Natural killer cell treated with Interleukin-12 subunit alpha and Interleukin-12 subunit beta and Interleukin-15 and Interleukin-18, amount 100 ng/mL, for 72 hours (primary cell): ENCODE measurements around the gene PTPRT. TPM values are rescaled to one million over a fixed set of nuclear protein-coding genes. Genes with fewer than 3 reads are reported as not detected.

Source experiments
- ATAC-seq, 2 donors: fragments of 150-1000 bp; cut with Tn5 transposase in 1 of 2; sonication (Bioruptor Pico), chemical (Tn5 transposase) in 1 of 2; 2 replicates each; pipeline ENCODE4 v1.10.0; 2021
- DNase-seq: peaks from one replicate; pipeline ENCODE4 v3.0.0; 2022; ENCODE audit warnings: low spot score
- H3K27ac Mint-ChIP-seq, 2 donors: 1 replicate in 1 of 2; 2 replicates in 1 of 2; pipeline ENCODE4 v1.8.0; 2022; ENCODE audit warnings: mixed read lengths in 2 of 2, mild to moderate bottlenecking in 1 of 2, moderate library complexity in 1 of 2
- H3K27me3 Mint-ChIP-seq, 2 donors: 1 replicate in 1 of 2; 2 replicates in 1 of 2; pipeline ENCODE4 v1.8.0; 2022; ENCODE audit warnings: mixed read lengths in 2 of 2
- H3K36me3 Mint-ChIP-seq: one replicate; pipeline ENCODE4 v1.8.0; 2022; ENCODE audit warnings: mixed read lengths
- H3K4me1 Mint-ChIP-seq, 2 donors: 1 replicate in 1 of 2; 2 replicates in 1 of 2; pipeline ENCODE4 v1.8.0; 2022; ENCODE audit warnings: low read depth in 2 of 2, mixed read lengths in 2 of 2, mild to moderate bottlenecking in 1 of 2
- H3K4me3 Mint-ChIP-seq: one replicate; pipeline ENCODE4 v1.8.0; 2022; ENCODE audit warnings: mixed read lengths
- H3K9me3 Mint-ChIP-seq: 2 replicates; pipeline ENCODE4 v1.8.0; 2022; ENCODE audit warnings: mixed read lengths
- total RNA-seq, 2 donors: library from RNA; stranded (reverse); gene quantifications; one replicate each; pipeline ENCODE4 v1.2.3, GENCODE V29; 2022

PTPRT gene
- total RNA-seq, 2 donors from 2014 or later: not detected

DNA sequence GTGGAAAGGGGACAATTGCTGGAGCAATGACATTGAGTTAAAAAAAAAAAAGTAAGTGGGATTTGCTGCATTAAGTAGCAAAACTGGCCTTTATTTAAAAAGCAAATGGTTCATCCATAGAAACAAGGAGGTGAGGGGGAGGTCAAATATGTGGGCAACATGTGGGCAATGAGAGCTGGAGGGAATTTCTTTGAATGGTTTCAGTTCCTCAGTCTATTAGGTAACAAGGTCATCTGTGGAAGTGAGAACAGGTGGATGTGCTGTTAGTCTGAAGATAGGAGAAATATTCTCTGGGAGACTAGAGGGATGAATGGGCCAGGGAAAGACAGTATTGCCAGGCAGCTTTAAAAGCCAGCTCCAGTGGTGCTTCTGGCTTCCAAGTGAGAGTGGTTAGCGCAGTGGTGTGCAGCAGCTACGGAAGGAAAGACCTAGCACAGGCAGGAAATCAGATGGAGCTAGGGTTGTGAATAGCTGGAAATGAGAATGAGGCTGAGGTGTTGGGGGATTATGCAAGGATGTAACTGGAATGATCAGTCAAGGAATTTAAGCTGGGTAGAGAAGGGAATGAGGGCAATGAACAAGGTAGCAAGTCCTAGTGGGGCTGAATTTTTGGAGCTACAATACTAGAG is 727.6 kb downstream of the PTPRT start:
- H3K4me3 Mint-ChIP-seq: no peak overlapping the region
- no peaks in the 10 kb centered on the region for H3K36me3 Mint-ChIP-seq
- peaks cover 10% of the 10 kb centered on the region for H3K9me3 Mint-ChIP-seq
- no peaks in the 10 kb centered on the region for H3K4me1 Mint-ChIP-seq
- no peaks in the 10 kb centered on the region for H3K27me3 Mint-ChIP-seq
- H3K27ac Mint-ChIP-seq: no peak overlapping the region
- ATAC-seq: no peak
- no peak for DNase-seq

DNA sequence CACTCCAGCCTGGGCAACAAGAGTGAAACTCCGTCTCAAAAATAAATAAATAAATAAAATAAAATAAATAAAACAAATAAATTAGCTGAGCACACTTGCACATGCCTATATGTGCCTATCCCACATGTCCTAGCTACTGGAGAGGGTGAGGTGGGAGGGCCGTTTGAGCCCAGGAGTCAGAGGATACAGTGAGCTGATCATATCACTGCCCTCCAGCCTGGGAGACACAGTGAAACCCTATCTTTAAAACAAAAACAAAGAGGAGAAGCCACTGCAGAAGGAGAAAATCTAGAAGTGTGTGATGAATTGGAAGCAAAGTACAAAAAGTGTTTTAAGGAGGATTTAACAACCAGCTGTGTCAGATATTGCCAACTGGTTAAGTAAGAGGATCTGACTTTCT is 728.4 kb downstream of the PTPRT start:
- no peak for DNase-seq
- Mint-ChIP-seq H3K9me3 (peaks cover 7% of the 10 kb centered on the region), H3K36me3 (no peaks in the 10 kb centered on the region), H3K4me1 (no peaks in the 10 kb centered on the region), H3K27ac (no peak overlapping the region), H3K4me3 (no peak overlapping the region), H3K27me3 (no peaks in the 10 kb centered on the region)
- ATAC-seq: no peak

DNA sequence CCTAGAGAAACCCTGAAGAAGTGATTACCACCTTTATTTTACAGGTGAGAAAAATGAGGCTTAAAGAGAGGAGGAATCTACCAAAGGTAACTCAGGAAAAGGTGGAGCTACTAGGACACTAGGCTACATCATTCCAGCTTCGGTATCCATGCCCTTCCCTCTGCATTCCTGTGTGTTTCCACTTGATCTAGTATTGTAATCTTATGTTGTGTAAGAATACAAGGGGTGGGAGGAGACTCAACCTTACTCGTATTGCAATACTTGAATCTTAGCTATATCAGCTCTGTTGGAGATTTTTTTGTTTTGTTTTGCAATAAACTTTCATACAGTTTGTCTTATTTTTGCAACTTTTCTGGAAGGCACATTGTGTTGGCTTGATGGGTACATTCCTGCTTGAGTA is 742.4 kb downstream of the PTPRT start:
- Mint-ChIP-seq H3K27ac (no peak overlapping the region), H3K4me1 (no peaks in the 10 kb centered on the region), H3K9me3 (peaks cover 15% of the 10 kb centered on the region), H3K36me3 (no peaks in the 10 kb centered on the region), H3K4me3 (no peak overlapping the region), H3K27me3 (no peaks in the 10 kb centered on the region)
- DNase-seq (no peak), ATAC-seq (no peak)

DNA sequence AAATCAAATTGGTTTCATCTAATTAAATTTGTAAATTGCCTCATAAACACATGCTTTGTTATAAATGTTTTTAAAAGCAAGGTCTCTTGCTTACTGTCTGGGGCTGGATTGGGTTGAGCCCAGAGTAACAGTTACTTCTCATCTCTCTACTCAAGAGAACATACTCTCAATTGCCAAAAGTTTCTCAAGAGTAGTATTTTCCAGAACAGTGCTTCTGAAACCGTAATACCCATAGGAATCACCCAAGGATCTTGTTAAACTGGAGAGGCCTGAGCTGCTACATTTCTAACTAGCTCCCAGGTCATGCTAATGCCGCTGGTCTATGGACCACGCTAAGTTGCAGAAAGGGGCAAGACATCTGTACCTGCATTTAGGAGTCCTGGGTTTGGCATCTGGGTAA is 744.9 kb downstream of the PTPRT start:
- H3K36me3 Mint-ChIP-seq: no peaks in the 10 kb centered on the region
- peaks cover 3 to 7% of the 10 kb centered on the region in 2 donors for H3K27me3 Mint-ChIP-seq
- H3K4me1 Mint-ChIP-seq: no peaks in the 10 kb centered on the region
- ATAC-seq (no peak), DNase-seq (no peak)
- peaks cover 9% of the 10 kb centered on the region for H3K9me3 Mint-ChIP-seq
- H3K27ac Mint-ChIP-seq: no peak overlapping the region
- no peak overlapping the region for H3K4me3 Mint-ChIP-seq

DNA sequence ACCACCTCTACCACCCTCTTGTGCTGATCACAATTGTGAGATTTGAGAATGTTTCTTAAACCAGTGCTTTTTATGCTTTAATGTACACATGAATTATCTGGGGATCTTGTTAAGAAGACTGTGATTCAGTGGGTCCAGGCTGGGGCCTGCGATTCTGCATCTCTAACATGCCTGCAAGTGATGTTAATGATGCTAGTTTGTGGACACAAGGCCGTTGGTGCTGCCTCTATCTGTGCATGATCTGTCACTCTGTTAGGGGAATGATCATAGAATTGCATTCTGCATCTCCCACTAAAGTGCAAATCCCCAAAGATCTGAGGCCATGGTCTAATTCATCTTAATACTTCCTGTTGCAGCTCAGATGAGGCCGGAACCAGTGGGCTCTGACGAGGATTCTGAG is 746.5 kb downstream of the PTPRT start:
- DNase-seq (no peak), ATAC-seq (no peak)
- Mint-ChIP-seq H3K4me1 (no peaks in the 10 kb centered on the region), H3K27me3 (peaks cover 3 to 7% of the 10 kb centered on the region in 2 donors), H3K27ac (no peak overlapping the region), H3K36me3 (no peaks in the 10 kb centered on the region), H3K9me3 (peaks cover 9% of the 10 kb centered on the region), H3K4me3 (no peak overlapping the region)

DNA sequence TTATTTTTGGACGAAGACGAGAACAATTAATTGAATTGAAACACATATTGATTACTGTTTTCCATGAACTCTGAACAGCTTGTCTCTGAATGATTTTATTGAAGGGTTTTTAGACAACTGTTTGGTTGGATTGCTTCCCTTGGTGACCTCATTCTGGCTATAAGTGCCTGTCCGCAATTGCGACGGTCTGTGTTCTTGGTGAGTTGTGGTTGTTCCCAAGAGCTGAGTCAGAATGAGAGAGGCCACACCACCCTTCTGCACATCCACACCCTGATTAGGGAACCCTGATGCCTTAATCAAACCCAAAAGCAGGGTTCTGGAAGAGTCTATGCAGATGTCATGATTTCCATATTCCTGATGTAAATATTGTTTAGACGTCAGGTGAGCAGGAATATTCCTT is 747.0 kb downstream of the PTPRT start:
- DNase-seq (no peak), ATAC-seq (no peak)
- Mint-ChIP-seq H3K4me1 (no peaks in the 10 kb centered on the region), H3K9me3 (peaks cover 9% of the 10 kb centered on the region), H3K36me3 (no peaks in the 10 kb centered on the region), H3K27me3 (peaks cover 3 to 7% of the 10 kb centered on the region in 2 donors), H3K27ac (no peak overlapping the region), H3K4me3 (no peak overlapping the region)

DNA sequence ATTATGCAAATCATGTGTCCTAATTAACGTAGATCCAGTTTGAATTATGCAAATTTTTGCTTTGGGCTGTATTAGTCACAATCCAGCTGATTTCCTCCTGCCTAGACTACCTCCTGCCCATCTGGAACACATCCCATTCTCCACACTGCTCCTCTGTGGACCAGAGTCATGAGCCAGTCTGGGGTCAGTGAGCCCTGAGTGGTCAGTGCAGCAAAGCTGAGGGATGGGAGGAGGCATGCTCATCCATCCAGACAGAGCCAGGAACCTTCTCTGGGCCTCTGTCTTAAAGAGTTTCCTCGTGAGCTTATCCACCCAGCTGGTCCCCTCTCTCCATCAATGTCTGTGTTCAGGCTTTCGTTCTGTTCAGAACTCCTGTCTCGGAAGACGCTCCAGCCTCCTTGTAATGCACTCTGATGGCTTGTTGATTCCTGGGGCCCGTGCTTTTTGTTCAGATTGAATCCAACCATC is 747.8 kb downstream of the PTPRT start:
- no peak for ATAC-seq
- peaks cover 9% of the 10 kb centered on the region for H3K9me3 Mint-ChIP-seq
- H3K4me1 Mint-ChIP-seq: no peaks in the 10 kb centered on the region

DNA sequence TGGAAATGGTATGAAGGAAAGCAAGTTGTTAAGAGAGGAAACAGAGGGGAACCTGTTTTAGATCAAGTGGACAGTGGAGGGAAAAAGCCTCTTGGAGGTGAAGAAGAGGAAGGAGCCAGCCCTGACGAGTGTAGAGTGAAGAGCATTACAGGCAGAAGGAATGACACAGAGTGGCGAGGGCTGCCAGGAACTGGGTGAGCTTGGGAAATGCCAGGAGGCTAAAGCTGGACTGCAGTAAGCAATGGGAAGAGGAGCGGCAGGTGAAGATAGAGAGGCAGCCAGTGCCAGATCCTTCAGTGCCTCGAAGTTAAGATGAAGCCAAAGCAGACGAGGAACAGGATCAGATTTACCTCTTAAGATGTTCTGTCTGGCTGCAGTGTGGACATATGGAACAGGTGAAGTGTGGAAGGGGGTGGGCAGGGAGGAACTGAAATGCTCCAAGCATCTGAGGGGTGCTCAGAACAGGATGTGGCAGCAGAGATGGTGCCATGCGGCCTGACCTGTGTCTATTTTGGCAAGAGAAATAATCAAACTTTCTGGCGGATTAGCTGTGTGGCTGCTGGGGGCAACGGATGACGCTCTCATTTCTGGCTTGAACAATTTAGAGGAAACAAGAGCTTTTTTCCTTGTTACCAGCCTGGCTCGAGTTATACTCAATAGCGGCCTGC is 748.4 kb downstream of the PTPRT start:
- Mint-ChIP-seq H3K36me3 (no peaks in the 10 kb centered on the region), H3K27me3 (peaks cover 3 to 7% of the 10 kb centered on the region in 2 donors), H3K27ac (no peak overlapping the region), H3K4me3 (no peak overlapping the region), H3K4me1 (no peaks in the 10 kb centered on the region), H3K9me3 (peaks cover 9% of the 10 kb centered on the region)
- no peak for ATAC-seq
- DNase-seq: no peak

More for the DNA sequence above, 747.8 kb downstream of the PTPRT start:
- Mint-ChIP-seq H3K4me3 (no peak overlapping the region), H3K27me3 (peaks cover 3 to 7% of the 10 kb centered on the region in 2 donors), H3K27ac (no peak overlapping the region), H3K36me3 (no peaks in the 10 kb centered on the region)
- DNase-seq: no peak

DNA sequence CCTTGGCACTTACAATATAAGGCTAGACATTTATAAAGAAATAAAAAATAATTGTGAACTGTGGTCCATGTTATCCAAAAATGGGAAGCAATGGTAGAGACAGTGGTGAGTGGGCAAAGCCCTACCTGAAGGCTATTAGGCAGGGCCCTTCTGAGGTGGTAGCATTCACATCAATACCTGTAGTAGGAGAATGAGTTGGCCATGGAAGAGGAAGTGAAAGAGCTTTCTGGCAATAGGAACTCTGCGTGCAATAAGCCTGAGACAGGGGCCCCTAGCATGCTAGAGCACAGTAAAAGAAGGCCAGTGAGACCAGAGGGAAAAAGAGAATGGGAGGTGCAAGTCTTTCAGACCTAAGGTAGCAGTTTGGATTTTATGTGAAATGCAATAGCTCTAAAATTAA is 754.5 kb downstream of the PTPRT start:
- Mint-ChIP-seq H3K4me3 (no peak overlapping the region), H3K27me3 (no peaks in the 10 kb centered on the region), H3K4me1 (no peaks in the 10 kb centered on the region), H3K36me3 (no peaks in the 10 kb centered on the region), H3K27ac (no peak overlapping the region), H3K9me3 (peaks cover 6% of the 10 kb centered on the region)
- no peak for DNase-seq
- ATAC-seq: no peak

DNA sequence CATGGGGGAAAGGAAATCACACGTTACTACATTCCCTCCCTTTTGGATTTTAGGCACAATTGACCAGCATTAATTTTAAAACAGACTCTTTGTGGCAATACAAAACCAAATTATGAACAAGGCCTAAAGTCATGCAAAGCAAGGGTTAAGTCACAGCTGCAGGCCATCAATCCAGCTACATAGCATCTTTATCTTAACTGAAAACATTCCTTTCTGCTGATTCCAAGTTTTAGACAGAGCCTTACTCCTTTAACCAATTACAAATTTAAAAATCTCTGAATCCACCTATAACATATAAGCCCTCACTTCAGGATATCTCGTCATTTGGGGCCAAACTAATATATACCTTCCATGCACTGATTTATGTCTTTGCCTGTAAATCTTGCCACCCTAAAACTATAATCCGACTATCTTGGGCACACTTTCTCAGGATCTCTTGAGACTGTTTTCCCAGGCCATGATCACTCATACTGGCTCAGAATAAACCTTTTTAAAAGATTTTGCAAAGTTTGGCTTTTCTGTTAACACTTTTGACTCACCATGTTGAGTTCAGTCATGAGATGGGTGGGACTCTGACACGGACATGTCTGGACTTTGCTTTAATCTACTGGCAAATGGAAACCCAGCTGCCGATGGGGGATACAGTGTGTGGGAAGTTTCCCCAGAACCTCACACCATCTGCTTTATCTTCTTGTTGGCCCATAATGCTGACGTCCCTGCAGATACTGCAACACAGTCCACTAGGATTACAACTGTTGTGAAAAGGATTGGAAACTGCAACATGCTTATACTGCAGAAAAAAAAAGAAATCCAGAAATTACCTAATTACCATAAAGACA is 757.0 kb downstream of the PTPRT start:
- Mint-ChIP-seq H3K27me3 (no peaks in the 10 kb centered on the region), H3K9me3 (peaks cover 13% of the 10 kb centered on the region), H3K27ac (no peak overlapping the region), H3K4me3 (no peak overlapping the region), H3K36me3 (no peaks in the 10 kb centered on the region), H3K4me1 (no peaks in the 10 kb centered on the region)
- ATAC-seq: no peak
- DNase-seq: no peak

DNA sequence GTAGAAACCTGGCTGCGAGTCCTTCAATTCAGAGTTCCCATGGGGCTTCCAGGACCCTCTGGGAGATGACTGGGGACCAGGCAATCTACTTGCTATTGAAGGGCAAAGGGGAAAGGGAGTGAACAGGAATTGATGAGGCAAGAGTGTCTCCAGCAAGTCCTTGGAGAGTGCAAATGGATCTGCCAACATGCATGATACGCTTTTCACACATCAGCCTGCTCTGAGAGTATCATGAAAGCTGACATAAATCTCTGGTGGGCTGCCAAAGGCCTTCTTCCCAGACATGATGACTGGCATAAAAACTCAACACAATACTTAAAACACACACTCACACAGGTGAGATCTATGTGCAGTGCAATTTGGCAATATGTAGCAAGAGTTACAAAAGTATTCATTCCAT is 759.1 kb downstream of the PTPRT start:
- no peak for DNase-seq
- Mint-ChIP-seq H3K27me3 (no peaks in the 10 kb centered on the region), H3K27ac (no peak overlapping the region), H3K9me3 (peaks cover 17% of the 10 kb centered on the region), H3K36me3 (no peaks in the 10 kb centered on the region), H3K4me1 (no peaks in the 10 kb centered on the region), H3K4me3 (no peak overlapping the region)
- ATAC-seq: no peak

DNA sequence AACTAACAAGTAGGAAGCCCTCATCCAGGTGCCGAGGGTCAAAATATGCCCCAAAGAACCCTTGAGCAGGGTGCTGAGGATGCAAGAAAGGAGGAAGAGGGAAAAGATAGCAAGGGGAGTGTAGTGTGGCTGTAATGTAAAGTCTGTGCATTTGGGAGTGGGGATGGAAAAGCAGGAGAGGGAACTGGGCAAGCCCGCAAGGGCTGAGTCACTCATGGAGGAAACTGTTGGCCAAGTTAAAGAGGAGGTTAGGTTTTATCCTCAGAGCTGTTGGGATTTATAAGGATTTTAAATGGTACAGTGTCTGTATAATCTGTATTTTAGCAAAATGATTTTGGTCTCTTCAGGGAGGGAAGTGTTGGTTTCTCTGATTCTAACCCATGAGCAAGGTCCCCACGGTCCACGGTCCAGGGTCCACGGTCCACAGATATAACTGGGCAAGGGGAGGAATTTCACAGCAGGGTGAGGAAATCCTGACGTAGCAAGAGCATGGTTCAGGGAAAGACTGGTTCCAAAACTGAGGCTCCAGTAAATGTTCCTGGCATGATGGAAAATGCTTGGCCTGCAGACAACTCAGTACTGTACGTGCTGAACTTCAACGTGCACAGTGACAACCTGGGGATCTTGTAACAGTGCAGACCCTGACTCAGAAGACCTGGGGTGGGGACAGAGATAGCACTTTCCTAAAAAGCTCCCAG is 759.8 kb downstream of the PTPRT start:
- Mint-ChIP-seq H3K4me3 (no peak overlapping the region), H3K27ac (no peak overlapping the region), H3K4me1 (no peaks in the 10 kb centered on the region), H3K36me3 (no peaks in the 10 kb centered on the region), H3K9me3 (peaks cover 22% of the 10 kb centered on the region), H3K27me3 (no peaks in the 10 kb centered on the region)
- no peak for ATAC-seq
- no peak for DNase-seq

DNA sequence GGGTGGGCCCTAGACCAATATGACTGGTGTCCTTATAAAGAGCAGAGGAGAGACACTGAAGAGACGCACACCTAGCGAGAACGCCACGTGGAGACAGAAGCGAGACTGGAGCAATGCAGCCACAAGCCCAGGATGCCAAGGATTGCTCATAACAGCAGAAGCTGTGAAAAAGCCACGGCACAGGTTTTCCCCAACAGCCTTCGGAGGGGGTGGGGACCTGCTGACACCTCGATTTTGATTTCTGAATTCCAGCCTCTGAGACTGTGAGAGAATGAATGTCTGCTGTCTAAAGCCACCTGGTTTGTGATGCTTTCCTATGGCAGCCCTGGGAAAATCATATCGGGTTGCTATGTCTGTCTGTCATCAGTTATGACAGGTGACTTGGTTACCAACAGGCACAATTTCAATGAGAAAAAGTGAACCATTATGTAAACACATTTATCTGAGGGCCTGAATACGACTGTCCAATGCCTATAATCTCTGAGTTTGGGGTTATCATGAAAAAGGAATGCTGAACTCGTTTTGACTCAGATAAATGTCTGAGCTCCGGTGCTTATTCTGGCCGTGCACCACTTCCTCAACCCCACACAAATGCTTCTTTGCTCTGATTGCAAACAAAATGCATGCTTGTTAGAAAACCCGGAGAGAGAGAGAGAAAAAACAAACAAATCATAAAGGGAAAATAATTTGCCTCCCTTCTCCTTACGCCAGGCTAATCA is 769.7 kb downstream of the PTPRT start:
- no peak for DNase-seq
- no peak overlapping the region for H3K27ac Mint-ChIP-seq
- no peaks in the 10 kb centered on the region for H3K36me3 Mint-ChIP-seq
- peaks cover 0 to 2% of the 10 kb centered on the region in 2 donors for H3K27me3 Mint-ChIP-seq
- H3K4me3 Mint-ChIP-seq: no peak overlapping the region
- no peak for ATAC-seq
- H3K4me1 Mint-ChIP-seq: no peaks in the 10 kb centered on the region
- peaks cover 6% of the 10 kb centered on the region for H3K9me3 Mint-ChIP-seq
